ENCODE results near the gene EVL. TPM values are rescaled to one million over a fixed set of nuclear protein-coding genes. Genes with fewer than 3 reads are reported as not detected.

The EVL gene
- total and polyA plus RNA-seq, 2 experiments from 2014 or later = 65.3 to 116 TPM

DNA sequence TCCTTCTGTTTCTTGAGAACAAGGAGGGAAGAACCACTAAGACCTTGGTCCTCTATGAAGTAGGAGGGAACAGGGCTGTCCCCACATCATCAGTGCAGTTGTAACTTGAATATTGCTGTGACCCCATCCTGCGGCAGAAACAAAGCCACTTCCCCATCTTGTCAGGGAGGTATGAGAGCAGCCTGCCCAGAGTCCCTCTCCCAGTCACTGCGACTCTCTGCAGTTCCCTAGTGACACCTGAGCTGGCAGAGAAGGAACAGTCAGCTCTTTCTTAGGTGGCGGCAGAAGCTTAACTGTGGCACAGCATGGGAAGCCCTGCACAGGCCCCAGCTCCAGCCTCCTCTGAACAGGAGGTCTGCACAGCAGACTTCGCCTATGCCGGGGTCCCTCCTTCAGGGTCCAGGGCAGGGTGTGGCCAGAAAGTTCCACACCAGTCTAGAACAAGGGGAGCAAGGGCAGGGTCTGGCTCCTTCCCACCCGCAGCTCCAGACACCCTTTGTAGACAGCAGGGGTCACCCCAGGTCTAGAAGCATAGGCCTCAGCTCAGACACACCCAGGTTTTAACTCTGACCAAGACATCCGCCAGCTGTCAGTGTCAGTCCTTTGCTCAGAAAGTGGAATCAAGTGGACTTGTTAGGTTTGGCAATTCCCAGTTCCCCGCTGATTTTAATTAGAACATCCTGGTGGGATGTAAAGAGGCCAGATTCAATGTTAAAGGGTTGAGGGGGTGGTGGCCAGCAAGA is 57.4 kb downstream of the EVL start:
- H3K36me3 ChIP-seq = no peaks in the 10 kb centered on the region
- no peak for DNase-seq (ENCODE audit: low read depth in 1 of 2, low spot score in 1 of 2)
- no peaks in the 10 kb centered on the region for H3K27me3 ChIP-seq
- no peaks in the 10 kb centered on the region for H3K9me3 ChIP-seq (ENCODE audit: low read depth)
- no peak overlapping the region for H3K4me3 ChIP-seq
- TF ChIP-seq, protein P1, sequence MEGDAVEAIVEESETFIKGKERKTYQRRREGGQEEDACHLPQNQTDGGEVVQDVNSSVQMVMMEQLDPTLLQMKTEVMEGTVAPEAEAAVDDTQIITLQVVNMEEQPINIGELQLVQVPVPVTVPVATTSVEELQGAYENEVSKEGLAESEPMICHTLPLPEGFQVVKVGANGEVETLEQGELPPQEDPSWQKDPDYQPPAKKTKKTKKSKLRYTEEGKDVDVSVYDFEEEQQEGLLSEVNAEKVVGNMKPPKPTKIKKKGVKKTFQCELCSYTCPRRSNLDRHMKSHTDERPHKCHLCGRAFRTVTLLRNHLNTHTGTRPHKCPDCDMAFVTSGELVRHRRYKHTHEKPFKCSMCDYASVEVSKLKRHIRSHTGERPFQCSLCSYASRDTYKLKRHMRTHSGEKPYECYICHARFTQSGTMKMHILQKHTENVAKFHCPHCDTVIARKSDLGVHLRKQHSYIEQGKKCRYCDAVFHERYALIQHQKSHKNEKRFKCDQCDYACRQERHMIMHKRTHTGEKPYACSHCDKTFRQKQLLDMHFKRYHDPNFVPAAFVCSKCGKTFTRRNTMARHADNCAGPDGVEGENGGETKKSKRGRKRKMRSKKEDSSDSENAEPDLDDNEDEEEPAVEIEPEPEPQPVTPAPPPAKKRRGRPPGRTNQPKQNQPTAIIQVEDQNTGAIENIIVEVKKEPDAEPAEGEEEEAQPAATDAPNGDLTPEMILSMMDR (IDR thresholded peaks at IDR 0.05; ENCODE audit: low read depth, low read length) = no peak
- H3K4me1 ChIP-seq (ENCODE audit: low read depth) = no peaks in the 10 kb centered on the region
- H3K27ac ChIP-seq = no peak overlapping the region

DNA sequence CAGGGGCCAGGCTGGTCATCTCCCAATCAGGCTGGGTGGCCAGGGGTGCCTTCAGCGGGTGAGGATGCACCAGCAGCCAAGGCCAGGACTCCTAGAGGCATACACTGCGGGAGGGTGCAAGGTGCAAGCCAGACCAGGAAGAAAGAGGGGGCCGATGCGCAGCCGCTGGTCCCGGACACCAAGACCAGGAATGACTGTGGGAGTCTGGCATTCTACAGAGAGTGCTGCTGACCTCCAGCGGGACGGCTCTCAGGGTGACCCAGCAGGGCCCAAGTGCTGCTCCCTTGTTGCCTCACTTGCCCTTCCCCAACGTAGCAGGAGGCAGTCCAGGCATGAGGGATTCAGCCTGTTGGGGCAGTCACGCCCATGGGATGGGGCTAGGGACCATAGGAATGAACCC is 58.4 kb downstream of the EVL start:
- Histone ChIP-seq H3K4me1 (ENCODE audit: low read depth) (no peaks in the 10 kb centered on the region), H3K36me3 (no peaks in the 10 kb centered on the region), H3K27ac (no peak overlapping the region), H3K4me3 (no peak overlapping the region), H3K27me3 (no peaks in the 10 kb centered on the region), H3K9me3 (ENCODE audit: low read depth) (no peaks in the 10 kb centered on the region)
- TF ChIP-seq, protein P1 (IDR thresholded peaks at IDR 0.05; ENCODE audit: low read depth, low read length) = no peak
- no peak for DNase-seq (ENCODE audit: low read depth in 1 of 2, low spot score in 1 of 2)

DNA sequence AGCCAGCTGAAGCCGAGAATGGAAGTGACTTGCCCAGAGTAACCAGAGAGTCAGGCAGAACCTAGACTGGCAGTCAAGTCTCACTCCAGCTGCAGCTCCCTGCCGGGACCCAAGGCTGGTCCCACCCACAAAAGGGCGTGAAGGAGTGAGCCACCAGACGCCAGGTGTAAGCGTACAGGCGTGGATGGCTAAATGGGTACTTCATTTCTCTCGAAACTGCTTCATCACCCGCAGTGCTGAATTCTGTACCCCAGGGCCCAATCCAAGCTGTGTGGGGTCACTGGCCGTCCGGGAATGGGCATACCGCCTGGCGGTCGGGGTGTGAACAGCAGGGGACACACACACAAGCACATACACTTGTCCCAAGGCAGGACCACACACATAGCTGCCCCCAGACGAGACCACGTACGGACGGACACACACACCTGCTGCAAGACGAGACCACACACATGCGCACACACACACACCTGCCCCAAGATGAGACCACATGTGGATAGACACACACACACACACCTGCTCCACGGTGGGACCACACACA is 59.4 kb downstream of the EVL start:
- Histone ChIP-seq H3K4me3 (no peak overlapping the region), H3K9me3 (ENCODE audit: low read depth) (no peaks in the 10 kb centered on the region), H3K27ac (no peak overlapping the region), H3K4me1 (ENCODE audit: low read depth) (no peaks in the 10 kb centered on the region), H3K36me3 (no peaks in the 10 kb centered on the region), H3K27me3 (no peaks in the 10 kb centered on the region)
- DNase-seq (ENCODE audit: low read depth in 1 of 2, low spot score in 1 of 2) = no peak
- TF ChIP-seq, protein P1 (IDR thresholded peaks at IDR 0.05; ENCODE audit: low read depth, low read length) = no peak

DNA sequence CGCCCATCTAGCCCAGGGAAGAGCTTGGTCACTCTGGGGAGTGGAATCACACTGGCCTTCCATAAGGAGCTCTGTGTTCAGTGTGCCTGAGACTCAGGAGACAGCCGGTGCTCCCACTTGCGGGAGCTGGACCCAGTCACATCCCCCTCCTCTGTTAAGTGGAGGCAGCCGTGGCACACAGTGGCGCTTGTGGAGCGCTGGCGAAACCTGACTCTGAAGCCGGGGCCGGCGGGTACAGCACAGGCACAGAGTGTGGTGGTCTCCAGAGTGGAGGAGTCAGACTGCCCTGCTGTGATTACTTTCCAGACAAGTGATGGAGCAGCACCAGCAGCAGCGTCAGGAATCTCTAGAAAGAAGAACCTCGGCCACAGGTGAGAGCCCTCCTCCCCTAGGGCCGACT is 61.2 kb downstream of the EVL start:
- no peak overlapping the region for H3K27ac ChIP-seq
- no peak overlapping the region for H3K4me3 ChIP-seq
- no peaks in the 10 kb centered on the region for H3K4me1 ChIP-seq (ENCODE audit: low read depth)
- no peaks in the 10 kb centered on the region for H3K9me3 ChIP-seq (ENCODE audit: low read depth)
- TF ChIP-seq, protein P1 (IDR thresholded peaks at IDR 0.05; ENCODE audit: low read depth, low read length) = no peak
- DNase-seq (ENCODE audit: low read depth in 1 of 2, low spot score in 1 of 2) = no peak
- no peaks in the 10 kb centered on the region for H3K36me3 ChIP-seq
- H3K27me3 ChIP-seq = no peaks in the 10 kb centered on the region

DNA sequence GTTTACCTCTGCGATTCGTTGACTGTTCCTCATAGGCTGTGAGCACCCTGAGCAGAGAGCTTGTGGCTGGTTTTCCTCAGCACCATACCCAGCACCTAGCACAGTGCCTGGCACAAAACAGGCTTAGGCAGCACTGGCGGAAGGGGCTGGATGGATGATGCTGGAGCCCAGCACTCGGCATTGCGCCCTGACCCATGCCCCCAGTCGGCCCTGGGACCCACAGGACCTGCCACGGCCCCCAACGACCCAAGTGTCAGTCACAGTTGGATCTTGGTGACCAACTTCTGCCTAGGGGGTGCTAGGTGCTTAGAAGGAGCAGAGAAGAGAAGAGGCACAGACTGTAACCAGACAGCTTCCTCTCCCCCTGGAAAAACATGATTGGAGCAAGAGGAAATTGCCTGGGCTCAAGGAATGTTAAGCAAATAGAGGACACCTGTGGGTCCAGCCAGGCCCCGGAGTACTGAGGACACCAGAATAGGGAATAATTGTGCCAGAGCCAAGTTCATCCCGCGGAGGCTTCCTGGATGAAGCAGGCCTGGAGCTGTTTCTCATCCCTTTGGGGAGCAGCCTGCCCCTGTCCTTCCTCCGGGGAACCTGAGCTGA is 62.7 kb downstream of the EVL start:
- Histone ChIP-seq H3K4me1 (ENCODE audit: low read depth) (no peaks in the 10 kb centered on the region), H3K36me3 (peaks cover 5% of the 10 kb centered on the region), H3K27ac (no peak overlapping the region), H3K9me3 (ENCODE audit: low read depth) (no peaks in the 10 kb centered on the region), H3K27me3 (no peaks in the 10 kb centered on the region), H3K4me3 (no peak overlapping the region)
- TF ChIP-seq, protein P1 (IDR thresholded peaks at IDR 0.05; ENCODE audit: low read depth, low read length) = no peak
- no peak for DNase-seq (ENCODE audit: low read depth in 1 of 2, low spot score in 1 of 2)

All from cardiac muscle cell (in vitro differentiated cells and primary cell).